NCI-H2107 treated with DMSO at 0.1 percent for 48 hours (cell line): ENCODE results near the gene CLDN16.

ENCODE experiments used
- DNase-seq: peaks from one replicate; lab custom pipeline; 2025; ENCODE audit not compliant: unreplicated experiment; lab: John Stamatoyannopoulos, UW

CLDN16 gene

GRCh38 chr3:190378240-190378891 is 9.6 kb upstream of the CLDN16 start:
- DNase-seq: no peak

GRCh38 chr3:190380184-190380583 is 7.8 kb upstream of the CLDN16 start:
- no peak for DNase-seq

- DNase-seq: no peak
Measured at GRCh38 chr3:190381441-190381840, 6.5 kb upstream of the CLDN16 start.

- DNase-seq: no peak
Measured at GRCh38 chr3:190382082-190382481, 5.9 kb upstream of the CLDN16 start.

- no peak for DNase-seq
Measured at GRCh38 chr3:190384309-190384756, 3.6 kb upstream of the CLDN16 start.

- no peak for DNase-seq
Measured at GRCh38 chr3:190385731-190386688, 2.0 kb upstream of the CLDN16 start.

- no peak for DNase-seq
Measured at GRCh38 chr3:190388703-190389102, 740 bp downstream of the CLDN16 start.

GRCh38 chr3:190396001-190396400 is 8.0 kb downstream of the CLDN16 start:
- no peak for DNase-seq

- no peak for DNase-seq
Measured at GRCh38 chr3:190397889-190398288, 9.9 kb downstream of the CLDN16 start.

GRCh38 chr3:190399677-190400076 is 11.7 kb downstream of the CLDN16 start:
- DNase-seq: no peak

- DNase-seq: no peak
Measured at GRCh38 chr3:190401963-190402362, 14.0 kb downstream of the CLDN16 start.

- DNase-seq: no peak
Measured at GRCh38 chr3:190404715-190405114, 16.8 kb downstream of the CLDN16 start.

GRCh38 chr3:190414297-190414696 is 26.3 kb downstream of the CLDN16 start:
- no peak for DNase-seq

GRCh38 chr3:190424108-190424477 is 36.1 kb downstream of the CLDN16 start:
- DNase-seq: no peak

GRCh38 chr3:190424478-190425439 is 36.8 kb downstream of the CLDN16 start:
- DNase-seq: peak; percentile 18

GRCh38 chr3:190425833-190426232 is 37.9 kb downstream of the CLDN16 start:
- no peak for DNase-seq

GRCh38 chr3:190426806-190427507 is 39.0 kb downstream of the CLDN16 start:
- no peak for DNase-seq

- no peak for DNase-seq
Measured at GRCh38 chr3:190429681-190430080, 41.7 kb downstream of the CLDN16 start.

- no peak for DNase-seq
Measured at GRCh38 chr3:190430906-190431305, 42.9 kb downstream of the CLDN16 start.

GRCh38 chr3:190432216-190432615 is 44.3 kb downstream of the CLDN16 start:
- no peak for DNase-seq
